Activated CD4-positive, CD25-positive, alpha-beta regulatory T cell (primary cell): Measurements from ENCODE around the gene ZER1.
A peak's percentile ranks its signal among the peaks of the same experiment; 100 is the strongest.

Experiments
- DNase-seq, 4 experiments: peaks; one replicate each; lab custom pipeline; 2025; lab: John Stamatoyannopoulos, UW

Gene ZER1

DNA sequence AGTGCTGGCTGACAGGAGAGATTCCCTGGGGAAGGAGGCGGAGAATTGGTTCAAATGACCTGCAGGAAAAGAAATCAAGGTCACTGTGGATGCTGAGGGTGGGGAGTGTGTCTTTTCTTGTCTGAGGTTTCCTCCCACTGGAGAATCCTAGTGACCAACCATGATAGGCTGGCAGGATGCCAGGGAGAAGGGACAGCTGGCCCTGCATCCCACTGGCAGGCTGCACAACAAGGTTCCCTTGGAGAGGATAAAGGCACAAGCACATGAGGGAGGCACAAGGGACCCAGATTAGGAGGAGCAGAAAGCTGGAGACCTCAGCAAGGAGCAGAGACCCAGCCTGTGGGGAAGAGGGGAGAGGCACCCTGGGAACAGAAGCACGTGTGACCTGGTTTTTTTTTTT is 36.4 kb downstream of the ZER1 start:
- DNase-seq = no peak

DNA sequence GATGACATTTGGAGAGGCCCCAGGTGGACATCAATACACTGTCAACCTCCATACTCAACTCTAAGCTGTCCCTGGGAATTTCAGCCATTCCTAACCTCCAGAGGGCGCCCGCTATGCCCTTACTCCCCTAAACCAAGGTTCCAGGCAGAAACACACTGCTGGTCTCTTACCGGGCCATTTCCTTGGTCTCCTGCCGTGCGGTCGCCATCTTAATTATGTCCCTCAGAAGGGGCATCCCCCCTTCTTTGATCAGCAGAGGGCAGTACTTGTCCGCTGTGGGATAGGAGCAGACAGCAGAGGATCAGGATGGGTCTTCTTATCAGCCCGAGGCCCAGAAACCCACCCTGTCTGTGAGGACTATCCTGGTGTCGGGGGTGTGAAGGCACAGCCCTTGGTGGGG is 38.5 kb downstream of the ZER1 start:
- no peak for DNase-seq

DNA sequence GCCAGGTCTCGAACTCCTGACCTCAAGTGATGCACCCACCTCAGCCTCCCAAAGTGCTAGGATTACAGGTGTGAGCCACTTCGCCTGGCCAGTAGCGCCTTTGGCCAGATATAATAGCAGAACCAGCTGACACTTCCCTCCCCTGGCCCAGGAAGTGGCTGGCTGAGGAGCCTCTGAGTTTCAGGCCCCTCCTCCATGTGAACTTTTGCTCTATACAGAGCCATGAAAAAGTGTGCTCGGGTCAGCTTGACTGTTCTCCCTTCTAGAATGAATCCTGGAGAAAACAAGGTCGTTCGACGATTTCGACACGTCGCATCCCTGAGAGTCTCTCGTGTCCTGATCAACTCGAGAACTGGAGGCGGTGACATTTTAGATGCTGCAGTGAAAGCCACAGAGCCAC is 39.2 kb downstream of the ZER1 start:
- DNase-seq = no peak

DNA sequence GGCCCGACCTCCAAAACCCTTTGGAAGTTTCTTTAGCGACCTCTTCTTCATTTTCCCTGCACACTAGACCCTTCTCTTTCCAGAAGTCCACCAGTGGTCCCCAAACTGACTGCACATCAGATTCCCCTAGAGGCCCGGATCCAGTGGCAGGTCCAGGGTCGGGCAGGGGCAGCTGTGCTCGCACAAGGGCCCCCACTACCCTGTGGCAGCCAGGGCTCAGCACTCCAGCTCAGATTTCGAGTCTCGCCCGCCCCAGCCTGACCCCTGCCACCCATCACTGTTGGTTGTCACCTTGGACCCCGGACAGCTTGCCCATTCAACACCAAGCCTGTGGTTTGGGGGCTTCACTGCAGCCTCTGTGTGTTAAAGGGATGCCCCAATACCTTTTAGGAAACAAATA is 40.0 kb downstream of the ZER1 start:
- no peak for DNase-seq

DNA sequence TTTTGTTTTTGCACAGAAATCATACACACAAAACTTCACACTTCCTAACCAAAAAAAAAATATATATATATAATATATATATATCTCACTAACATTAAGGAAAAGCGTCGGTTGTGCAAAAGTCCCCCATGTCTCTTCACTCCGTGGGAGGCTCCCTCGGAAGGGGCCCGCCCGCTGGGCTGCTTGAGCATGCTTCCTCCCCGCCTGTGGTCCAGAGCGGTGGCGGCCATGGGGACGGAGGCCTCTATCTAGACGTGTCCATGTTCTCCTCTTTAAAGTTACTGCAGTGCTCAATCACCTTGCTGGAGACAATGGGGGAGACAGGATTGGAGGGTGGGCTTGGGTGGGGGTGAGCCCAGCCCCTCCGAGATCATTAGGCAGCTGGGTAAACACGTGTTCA is 40.6 kb downstream of the ZER1 start:
- DNase-seq = no peak

DNA sequence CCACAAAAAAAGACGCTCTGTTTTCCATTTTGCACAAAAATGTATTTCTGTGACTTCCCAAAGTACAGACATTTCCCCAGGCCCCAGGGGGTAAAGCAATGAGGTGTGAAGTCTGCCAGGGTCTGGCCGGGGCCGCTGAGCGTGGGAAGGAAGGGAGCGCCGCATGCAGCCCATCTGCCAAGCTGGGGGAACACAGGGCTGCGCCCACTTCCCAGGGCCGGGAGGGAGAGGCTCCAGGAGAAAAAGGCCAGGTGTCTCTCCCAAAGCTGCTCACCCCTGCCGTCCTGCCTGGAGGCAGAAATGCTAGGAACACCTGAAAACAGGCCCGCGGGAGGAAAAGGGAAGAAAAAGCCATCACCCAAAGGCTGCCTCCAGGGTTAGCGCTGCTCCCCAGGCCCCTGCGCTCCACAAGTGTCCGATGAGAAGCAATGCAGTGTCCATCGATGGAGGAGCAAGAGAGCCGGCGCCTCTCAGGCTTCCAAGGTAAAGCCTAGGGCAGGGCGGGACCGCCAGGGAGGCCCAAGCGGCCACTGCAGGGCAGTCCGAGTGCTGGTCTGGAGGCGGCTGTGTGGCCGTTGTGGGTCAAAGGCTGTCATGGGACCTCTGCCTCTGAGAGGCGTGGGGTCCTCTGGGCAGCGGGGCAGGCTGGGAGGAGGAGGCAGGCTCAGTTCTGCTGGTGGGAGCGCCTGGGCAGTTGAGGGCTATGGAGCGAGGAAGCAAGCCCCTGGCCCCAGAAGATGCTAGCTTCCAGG is 41.8 kb downstream of the ZER1 start:
- no peak for DNase-seq

DNA sequence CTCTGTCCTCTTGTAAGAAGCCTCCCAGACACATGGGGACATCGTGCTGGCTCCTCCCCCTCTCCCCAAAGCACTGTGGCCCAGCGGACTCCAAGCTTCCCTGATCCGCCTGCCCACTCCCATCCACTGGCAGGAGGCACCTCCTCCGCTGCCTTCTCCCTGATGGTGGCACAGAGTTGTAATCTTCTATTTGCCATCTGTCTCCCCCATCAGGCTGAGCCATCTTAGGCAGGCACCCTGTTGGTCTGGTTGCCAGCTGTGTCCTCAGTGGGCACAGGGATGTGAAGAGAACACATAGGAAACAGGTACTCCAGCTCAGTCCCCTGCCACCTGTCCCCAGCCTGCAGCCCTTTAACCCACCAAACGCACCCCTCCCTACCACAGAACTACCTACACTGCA is 42.4 kb downstream of the ZER1 start:
- DNase-seq = no peak

DNA sequence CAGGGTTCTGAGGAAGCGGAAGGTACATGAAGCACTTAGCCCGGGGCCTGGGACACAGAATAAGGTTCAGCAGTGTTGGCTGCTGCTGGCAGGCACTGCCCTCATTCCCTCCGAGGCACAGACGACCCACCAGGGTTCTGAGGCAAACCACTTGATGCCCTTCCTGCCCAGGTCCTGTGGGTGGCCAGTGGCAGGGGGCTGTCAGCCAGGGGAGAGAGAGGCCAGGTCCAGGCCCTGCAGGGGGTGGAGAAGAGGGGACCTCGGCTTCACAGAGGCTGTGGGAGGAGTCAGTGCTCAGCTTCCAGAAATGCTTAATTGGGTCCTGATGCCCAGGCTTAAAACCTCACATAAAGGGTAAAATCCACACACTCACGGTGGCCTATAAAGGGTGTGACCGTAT is 43.4 kb downstream of the ZER1 start:
- no peak for DNase-seq

DNA sequence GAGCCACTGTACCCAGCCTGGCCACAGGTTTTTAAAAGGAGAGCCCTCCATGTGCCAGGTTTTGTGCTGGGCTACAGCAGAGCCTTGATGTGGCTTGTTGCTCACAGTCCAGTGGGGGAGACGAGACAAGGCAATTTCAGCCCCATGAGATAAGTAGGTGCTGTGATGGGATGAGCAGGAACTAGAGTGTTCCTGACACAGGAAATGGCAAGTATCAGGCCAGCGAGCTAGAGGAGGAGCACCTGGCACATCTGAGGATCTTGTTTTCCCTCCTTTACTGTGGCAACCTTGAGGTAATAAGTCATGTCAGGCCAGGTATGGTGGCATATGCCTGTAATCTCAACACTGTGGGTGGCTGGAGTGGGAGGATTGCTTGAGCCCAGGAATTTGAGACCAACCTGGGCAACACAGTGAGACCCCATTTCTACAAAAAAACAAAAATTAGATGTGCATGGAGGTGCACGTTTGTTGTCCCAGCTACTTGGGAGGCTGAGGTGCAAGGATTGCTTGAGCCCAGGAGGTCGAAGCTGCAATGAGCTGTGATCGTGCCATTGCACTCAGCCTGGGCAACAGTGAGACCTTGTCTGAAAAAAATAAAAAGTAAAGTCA is 44.0 kb downstream of the ZER1 start:
- no peak for DNase-seq

DNA sequence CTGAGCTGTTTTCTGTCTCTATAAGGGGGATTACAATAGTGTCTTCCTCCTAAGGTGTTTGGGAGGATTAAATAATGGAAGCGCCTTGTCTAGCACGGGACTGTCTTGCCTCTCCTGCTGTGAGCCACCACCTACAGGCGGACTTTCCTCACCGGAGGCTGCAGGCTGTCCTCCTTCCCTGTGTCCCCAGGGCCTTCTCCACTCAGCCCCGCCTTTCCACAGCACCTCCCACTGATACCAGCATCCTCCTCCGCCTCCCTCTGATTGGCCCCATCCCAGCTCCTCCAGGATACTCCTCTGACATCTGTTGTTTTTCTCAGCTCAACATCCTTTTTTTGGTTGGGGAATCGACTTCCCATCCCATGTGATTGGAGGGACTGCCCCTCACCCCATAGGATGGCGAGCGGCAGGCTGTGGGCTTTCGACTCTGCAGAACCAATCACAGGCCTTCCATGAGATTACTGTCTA is 46.9 kb downstream of the ZER1 start:
- DNase-seq = no peak

DNA sequence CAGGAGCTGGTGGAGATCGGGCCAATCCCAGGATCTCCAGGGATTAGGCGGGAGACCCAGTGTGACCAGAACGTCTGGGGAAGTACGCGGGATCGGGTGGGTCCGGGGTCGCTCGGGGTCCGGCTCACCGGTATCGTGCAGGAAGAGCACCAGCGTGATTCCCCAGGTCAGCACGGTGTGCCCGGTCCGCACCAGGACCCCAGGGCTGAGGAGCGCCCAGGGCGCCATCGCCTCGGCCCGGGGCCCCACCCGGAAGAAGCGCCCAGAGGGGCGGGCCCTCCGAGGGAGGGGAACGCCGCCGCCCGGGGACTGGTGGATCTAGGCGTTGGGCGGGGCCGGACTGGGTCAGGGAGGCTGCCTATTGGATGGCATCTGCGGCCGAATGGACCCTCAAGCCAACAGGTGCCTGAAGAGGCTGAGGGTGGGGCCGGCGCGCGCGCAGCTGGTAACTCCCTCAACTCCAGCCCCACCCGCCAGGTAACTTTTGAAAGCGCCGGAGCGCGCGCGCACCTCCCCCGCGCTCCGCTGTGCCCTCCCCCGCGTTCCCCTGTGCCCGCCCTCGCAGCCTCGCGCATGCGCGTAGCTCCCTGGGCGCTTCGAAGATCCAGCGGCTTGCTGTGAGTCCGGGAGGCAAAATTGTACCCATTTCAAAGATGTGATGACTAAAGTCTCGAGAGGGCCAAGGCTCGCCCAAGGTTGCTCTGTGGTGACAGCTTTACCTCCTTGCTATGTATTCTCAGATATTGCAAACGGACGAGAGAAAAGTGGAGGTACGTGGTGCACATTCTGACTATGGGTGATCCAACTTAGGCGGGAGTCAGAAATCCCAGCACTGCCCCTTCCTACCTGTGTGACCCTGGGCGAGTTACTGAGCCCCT is 47.6 kb downstream of the ZER1 start, which contains the start of gene ZDHHC12:
Gene ZDHHC12 (minus strand): TSS at position 262 of the 878 bp plus-strand sequence. CDS start 34 bp downstream, at position 228.
- DNase-seq = peak; percentile 97 to 99 (median 98)

DNA sequence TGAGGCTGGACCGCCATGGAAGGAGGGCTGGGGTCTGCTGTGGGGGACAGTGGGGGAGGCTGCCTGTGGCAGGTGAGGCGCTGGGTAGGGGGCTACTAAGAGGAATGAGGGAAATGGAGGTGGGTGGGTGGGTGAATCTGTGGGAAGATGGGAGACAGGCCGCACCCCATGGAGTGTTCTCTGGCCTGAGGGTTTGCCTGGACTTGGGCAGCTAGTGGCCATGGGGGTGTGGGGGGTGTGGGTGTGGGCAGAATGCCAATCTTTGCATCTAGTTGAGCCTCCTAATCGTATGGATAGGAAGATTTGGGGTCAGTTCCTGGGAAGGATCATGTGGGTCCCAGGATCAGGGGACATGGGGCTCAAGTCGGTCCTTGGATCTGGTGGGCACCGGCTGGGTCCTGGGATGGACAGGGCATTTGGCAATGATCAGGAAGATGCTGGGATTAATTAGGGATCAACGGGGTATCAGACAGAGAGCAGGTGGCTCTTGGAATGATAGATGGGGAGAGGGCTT is 48.3 kb downstream of the ZER1 start:
- DNase-seq = no peak

DNA sequence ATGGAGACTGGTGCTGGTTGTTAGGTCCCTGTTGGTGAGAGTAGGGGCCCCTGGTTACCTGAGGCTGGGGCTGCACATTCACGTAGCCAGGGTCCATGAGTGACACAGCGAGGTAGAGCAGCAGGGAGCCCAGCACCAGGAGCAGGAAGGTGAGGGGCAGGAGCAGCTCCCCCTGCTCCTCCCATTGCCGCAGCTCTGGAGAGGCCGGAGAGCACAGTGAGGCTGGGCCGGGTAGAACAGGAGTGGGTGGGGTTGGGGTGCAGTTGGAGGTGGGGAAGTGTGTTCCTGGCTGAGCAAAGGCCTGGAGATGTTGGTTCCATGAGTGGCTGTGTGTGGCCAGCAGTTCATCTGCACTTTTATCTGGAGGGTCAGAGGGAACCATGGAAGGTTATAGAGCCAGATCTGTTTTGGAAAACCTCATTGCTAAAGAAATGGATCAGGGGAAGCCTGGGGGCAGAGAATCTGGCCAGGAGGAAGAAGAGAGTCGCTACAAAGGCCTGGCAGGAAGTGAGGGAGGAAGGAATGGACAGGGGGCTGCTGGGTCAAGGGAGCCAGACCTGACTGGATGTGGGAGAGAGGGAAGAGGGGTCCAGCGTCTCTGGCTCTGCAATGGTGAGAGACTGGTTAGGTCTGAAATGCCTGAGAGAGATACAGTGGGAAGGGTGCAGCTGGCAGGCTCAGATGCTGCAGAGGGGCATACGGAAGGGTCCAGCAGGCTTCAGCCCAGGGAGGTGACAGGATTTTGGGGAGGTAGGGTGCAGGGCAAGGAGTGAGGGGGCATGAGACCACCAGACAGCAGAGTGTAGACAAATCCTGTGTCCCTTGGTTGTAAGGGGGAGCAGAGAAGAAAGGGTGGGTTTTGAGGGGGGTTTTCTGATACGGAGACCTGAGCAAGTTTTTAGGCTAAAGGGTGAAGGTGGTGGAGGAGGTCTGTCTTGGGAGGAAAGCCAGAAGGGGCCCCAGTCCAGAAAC is 49.1 kb downstream of the ZER1 start:
- no peak for DNase-seq

DNA sequence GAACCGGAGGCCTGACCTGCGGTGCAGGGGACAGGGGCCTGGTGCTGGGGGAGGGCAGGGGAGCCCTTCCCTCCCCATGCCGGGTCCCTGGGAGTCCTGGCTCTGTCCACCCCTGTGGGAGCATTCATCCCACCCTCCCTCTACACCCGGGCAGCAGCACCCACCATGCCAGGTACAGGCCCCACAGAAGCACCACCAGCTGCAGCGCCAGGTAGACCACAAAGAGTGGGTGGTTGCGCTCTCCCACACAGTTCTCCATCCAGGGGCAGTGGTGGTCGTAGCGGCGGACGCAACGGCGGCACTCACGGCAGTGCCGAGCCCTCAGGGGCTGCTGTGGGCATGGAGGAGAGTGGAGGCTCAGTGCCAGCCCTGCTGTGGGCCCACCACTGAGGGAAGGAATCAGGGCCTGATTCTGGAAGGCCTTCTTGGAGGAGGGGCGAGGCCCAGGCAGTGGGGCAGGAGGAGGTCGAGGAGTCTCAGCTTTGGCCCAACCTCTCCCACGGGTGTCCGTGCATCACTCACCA is 50.2 kb downstream of the ZER1 start:
- no peak for DNase-seq

DNA sequence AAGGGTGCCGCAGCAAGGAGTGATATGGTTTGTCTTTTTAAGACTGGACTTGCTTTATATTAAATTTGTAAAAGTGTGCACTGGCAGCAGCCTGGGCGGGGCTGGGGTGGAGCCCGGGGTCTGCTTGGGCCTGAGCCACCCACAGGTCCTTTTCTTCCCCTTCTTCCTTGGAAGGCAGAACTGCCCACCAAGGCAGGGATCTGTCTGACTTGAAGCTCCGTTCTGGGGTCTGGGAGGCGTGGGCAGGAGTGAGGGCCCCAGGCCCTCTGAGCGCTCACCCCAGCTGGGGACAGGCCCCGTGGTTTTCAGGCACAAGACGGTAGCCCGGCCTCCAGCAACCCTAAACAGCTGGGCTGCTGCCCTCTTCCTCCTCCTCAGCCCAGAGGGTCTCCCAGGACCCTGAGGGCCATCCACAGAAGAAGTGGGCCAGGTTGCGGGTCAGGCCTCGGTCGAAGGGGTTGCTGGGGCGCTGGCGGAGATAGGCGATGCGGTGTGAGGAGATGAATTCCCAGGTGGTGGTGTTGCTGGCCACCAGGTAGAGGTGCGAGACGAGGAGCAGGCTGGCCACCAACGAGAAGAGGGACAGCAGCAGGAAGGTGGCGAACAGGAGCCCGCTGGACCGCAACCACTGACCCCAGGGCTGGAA is 50.8 kb downstream of the ZER1 start:
- no peak for DNase-seq

DNA sequence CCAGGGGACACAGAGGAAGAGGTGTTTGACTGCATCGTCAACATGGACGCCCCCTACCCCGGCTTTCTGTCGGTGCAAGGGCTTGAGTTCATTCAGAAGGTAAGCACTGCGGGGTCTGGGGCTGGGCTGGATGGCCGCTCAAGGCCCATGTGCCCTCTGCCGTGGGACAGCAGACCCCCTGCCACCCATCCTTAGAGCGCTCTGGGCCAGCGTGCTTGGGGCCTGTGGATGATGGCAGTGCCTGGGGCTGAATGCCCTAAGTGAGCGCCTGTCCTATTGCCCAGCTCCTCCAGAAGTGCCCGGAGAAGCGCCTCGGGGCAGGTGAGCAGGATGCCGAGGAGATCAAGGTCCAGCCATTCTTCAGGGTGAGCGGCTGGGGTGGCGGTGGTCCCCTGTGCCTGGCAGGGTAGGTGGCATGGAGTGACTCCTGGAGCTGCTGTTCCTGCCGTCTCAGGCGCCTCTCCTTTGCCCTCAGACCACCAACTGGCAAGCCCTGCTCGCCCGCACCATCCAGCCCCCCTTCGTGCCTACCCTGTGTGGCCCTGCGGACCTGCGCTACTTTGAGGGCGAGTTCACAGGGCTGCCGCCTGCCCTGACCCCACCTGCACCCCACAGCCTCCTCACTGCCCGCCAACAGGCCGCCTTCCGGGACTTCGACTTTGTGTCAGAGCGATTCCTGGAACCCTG is 51.7 kb downstream of the ZER1 start:
- no peak for DNase-seq

DNA sequence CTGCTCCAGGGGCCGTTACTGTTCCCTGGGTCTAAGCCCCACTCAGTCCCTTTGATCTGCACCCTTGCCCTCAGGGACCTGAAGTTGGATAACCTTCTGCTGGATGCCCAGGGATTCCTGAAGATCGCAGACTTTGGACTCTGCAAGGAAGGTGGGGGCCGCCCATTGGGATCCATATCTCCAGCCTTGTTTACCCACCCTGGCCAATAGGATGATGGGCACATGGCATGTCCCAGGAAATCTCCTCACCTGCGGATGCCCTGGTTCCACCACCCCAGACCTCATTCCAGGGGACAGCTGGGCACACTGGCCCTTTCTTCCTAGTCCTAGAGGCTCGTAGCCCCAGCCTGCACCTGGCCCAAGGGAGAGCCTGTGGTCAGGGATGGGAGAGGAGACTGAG is 53.3 kb downstream of the ZER1 start:
- DNase-seq = no peak

DNA sequence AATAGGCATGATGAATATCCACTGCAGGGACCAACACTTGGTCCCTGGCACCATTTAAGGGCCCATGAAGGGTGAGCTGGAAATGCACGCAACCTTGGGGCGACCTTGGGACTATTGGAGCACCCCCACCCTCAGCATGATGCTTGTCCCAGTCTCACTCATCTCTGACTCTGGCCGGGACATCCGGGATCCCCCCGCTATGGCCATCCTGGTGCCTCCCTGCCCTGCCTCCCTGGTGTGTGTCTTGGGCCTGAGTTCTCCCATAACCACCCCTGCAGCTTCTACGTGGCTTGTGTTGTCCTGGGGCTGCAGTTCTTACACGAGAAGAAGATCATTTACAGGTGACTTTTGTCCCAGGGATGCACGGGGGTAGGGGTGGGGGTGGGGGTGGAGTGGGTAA is 53.7 kb downstream of the ZER1 start:
- DNase-seq = no peak

DNA sequence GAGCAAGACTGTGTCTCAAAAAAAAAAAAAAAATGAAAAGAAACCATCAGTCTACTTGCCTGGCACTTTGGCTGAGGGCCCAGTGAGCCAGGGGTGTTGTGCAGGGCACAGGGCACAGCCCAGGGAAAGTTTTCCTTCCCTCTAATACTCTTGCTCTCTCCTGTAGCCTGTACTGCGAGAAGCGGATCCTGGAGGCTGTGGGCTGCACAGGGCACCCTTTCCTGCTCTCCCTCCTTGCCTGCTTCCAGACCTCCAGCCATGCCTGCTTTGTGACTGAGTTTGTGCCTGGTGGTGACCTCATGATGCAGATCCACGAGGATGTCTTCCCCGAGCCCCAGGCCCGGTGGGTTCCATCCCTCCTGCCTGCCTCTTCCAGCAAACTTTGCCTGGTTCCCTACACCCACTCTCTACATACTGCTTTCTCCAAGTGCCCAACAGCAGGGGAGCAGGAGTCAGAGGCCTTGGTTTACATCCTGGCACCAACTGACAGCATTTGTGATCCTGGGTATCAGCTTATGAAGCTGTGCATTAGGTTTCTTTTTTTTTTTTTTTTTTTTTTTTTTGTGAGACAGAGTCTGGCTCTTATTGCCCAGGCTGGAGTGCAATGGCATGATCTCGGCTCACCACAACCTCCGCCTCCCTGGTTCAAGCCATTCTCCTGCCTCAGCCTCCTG is 55.0 kb downstream of the ZER1 start:
- DNase-seq = no peak

DNA sequence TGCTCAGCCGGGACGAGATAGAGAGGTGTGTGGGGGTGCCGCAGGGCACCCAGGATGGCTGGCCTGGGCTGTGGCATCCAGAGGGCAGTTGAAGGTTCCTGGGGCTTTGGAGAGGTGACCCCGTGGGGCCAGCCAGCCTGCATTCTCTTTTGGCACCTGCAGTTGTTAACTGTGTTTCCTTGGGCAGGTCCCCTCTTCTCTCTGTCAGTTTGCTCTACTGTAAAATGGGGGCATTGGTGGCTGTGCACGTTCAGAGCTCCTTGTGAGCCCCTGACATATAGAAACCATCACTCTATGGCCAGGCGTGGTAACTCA is 56.3 kb downstream of the ZER1 start:
- DNase-seq = no peak
